A673 (cell line): ENCODE measurements around the gene NUDT15. TPM values are rescaled to one million over a fixed set of nuclear protein-coding genes. Genes with fewer than 3 reads are reported as not detected.

Experiments
- BruUV-seq: library from RNA; stranded (reverse); fragments of 400-500 nt; replicated peaks from 2 replicates; lab custom pipeline; 2021; lab: Mats Ljungman, UMichigan
- CTCF ChIA-PET: fragments of 300-600 bp; sonication (Branson Sonifier 250); formaldehyde crosslinking; loops from one replicate; lab custom pipeline; 2022; ENCODE audit warnings: antibody characterized with exemption; lab: Charles Lee
- POLR2A ChIA-PET: fragments of 300-600 bp; sonication (Branson Sonifier 250); formaldehyde crosslinking; loops from one replicate; lab custom pipeline; 2022; ENCODE audit warnings: antibody characterized with exemption; ENCODE audit not compliant: low non-redundant PET; lab: Charles Lee
- DNase-seq: peaks from one replicate; pipeline ENCODE4 v3.0.0-alpha.2; 2015; ENCODE audit warnings: low spot score
- H3K27ac ChIP-seq: fragments of 200-600 bp; sonication (generic); 2 replicates; pipeline ENCODE4 v1.5.1; 2016; ENCODE audit warnings: mixed run types, low read depth, mild to moderate bottlenecking, mixed read lengths, antibody characterized with exemption, low read length; ENCODE audit not compliant: poor library complexity, severe bottlenecking
- H3K27me3 ChIP-seq: fragments of 200-600 bp; sonication (generic); replicated peaks from 2 replicates; pipeline ENCODE4 v1.6.1; 2017; ENCODE audit warnings: mixed run types, low read depth, mild to moderate bottlenecking, mixed read lengths, antibody characterized with exemption, low read length; ENCODE audit not compliant: insufficient read depth, poor library complexity
- H3K36me3 ChIP-seq: fragments of 200-600 bp; sonication (generic); 2 replicates; pipeline ENCODE4 v1.6.1; 2016; ENCODE audit warnings: mixed run types, mild to moderate bottlenecking, mixed read lengths, antibody characterized with exemption, low read length; ENCODE audit not compliant: insufficient read depth, poor library complexity, severe bottlenecking
- H3K4me1 ChIP-seq: fragments of 200-600 bp; sonication (generic); 2 replicates; pipeline ENCODE4 v1.6.1; 2017; ENCODE audit warnings: mixed run types, mild to moderate bottlenecking, mixed read lengths, antibody characterized with exemption, low read length; ENCODE audit not compliant: insufficient read depth, poor library complexity, severe bottlenecking
- H3K4me3 ChIP-seq: fragments of 200-600 bp; sonication (generic); 2 replicates; pipeline ENCODE4 v1.5.1; 2016; ENCODE audit warnings: low read depth, mixed run types, mild to moderate bottlenecking, mixed read lengths, low read length; ENCODE audit not compliant: poor library complexity, severe bottlenecking
- H3K9me3 ChIP-seq: fragments of 200-600 bp; sonication (generic); 2 replicates; pipeline ENCODE4 v1.6.1; 2016; ENCODE audit warnings: mixed run types, low read depth, mild to moderate bottlenecking, mixed read lengths, antibody characterized with exemption, low read length; ENCODE audit not compliant: poor library complexity, severe bottlenecking
- CTCF ChIP-seq: fragments of 300-800, 200-600 bp; sonication (generic); conservative IDR thresholded peaks from 2 replicates; pipeline ENCODE4 v1.5.1; 2017; ENCODE audit warnings: low read depth, mild to moderate bottlenecking, antibody characterized with exemption, low read length, moderate library complexity, mixed read lengths
- EZH2 ChIP-seq: fragments of 200-600 bp; sonication (generic); IDR thresholded peaks from 2 replicates; pipeline ENCODE4 v1.6.1; 2017; ENCODE audit warnings: borderline replicate concordance, low read depth, mild to moderate bottlenecking, mixed read lengths, antibody characterized with exemption, low read length; ENCODE audit not compliant: poor library complexity, severe bottlenecking
- intact Hi-C: fragments of 100-400 bp; cut with micrococcal nuclease; formaldehyde crosslinking; loops from one replicate; pipeline ENCODE4 v1.10.0; 2022; ENCODE audit not compliant: unreplicated experiment
- total RNA-seq: library from RNA; stranded (reverse); gene quantifications from 2 replicates; pipeline ENCODE4 v1.2.3, GENCODE V29; 2021

The NUDT15 gene
- total RNA-seq, 1 experiment from 2014 or later: 52.2 TPM

- intact Hi-C loops: no loop called here
- CTCF ChIA-PET: no interaction called here
- DNase-seq: no peak
- no peak overlapping the region for H3K27ac ChIP-seq
- H3K27me3 ChIP-seq: no peaks in the 10 kb centered on the region
- no TSS peak for BruUV-seq
- H3K4me1 ChIP-seq: peaks cover 11% of the 10 kb centered on the region
- TF ChIP-seq EZH2 (no peak), CTCF (no peak)
- H3K9me3 ChIP-seq: no peaks in the 10 kb centered on the region
- POLR2A ChIA-PET: no interaction called here
- no peak overlapping the region for H3K4me3 ChIP-seq
- no peaks in the 10 kb centered on the region for H3K36me3 ChIP-seq
These were observed 33.3 kb upstream of the NUDT15 start for GRCh38 chr13:48004201-48004600.

GRCh38 chr13:48006396-48006795 is 31.1 kb upstream of the NUDT15 start:
- H3K27me3 ChIP-seq: no peaks in the 10 kb centered on the region
- peaks cover 4% of the 10 kb centered on the region for H3K4me1 ChIP-seq
- H3K36me3 ChIP-seq: no peaks in the 10 kb centered on the region
- intact Hi-C loops: no loop called here
- ChIA-PET CTCF (no interaction called here), POLR2A (interaction anchor here (0.5 kb wide), 1 partner anchor 98 kb away, joined by 3 read pairs; no protein-coding TSS in a partner anchor)
- DNase-seq: no peak
- BruUV-seq: no TSS peak
- H3K9me3 ChIP-seq: no peaks in the 10 kb centered on the region
- no peak overlapping the region for H3K27ac ChIP-seq
- no peak overlapping the region for H3K4me3 ChIP-seq
- TF ChIP-seq EZH2 (no peak), CTCF (no peak)

- intact Hi-C loops: no loop called here
- Histone ChIP-seq H3K4me3 (no peak overlapping the region), H3K27ac (no peak overlapping the region), H3K9me3 (no peaks in the 10 kb centered on the region), H3K27me3 (no peaks in the 10 kb centered on the region), H3K4me1 (no peaks in the 10 kb centered on the region), H3K36me3 (no peaks in the 10 kb centered on the region)
- ChIA-PET POLR2A (no interaction called here), CTCF (no interaction called here)
- no TSS peak for BruUV-seq
- DNase-seq: no peak
- TF ChIP-seq EZH2 (no peak), CTCF (no peak)
These were observed 28.2 kb upstream of the NUDT15 start for GRCh38 chr13:48009284-48009683.
